Effector CD8-positive, alpha-beta T cell (primary cell): Measurements from ENCODE around the gene CDYL2.
"Not testable (repeated sequence)": the region's sequence is repeated elsewhere in the genome, so short reads cannot be mapped to it uniquely, and the experiment has no call there.

ENCODE experiments used
- DNase-seq: peaks from one replicate; lab custom pipeline; 2025; lab: John Stamatoyannopoulos, UW

Gene CDYL2

DNA sequence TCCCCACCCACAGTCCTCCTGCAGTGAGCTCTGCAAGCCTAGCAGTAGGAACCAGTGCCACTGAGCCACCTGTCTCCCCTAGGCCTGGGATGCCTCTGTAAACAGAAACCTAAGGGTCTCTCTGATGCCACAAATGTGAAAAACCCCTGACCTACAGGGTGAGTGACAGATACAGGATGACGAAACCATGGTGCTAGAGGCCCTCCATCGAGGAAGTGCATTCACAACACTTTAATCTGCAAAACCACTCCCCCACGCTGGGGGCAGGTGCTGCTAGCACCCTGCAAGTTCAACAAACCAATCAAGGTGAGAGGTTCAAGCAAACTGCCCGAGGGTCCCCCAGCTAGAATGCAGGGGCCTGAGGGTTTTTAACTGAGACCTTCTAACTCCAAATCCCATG, 59.5 kb downstream of the CDYL2 start:
- DNase-seq = no peak

- no peak for DNase-seq
Observed at GRCh38 chr16:80743772-80744171, 60.6 kb downstream of the CDYL2 start.

DNA sequence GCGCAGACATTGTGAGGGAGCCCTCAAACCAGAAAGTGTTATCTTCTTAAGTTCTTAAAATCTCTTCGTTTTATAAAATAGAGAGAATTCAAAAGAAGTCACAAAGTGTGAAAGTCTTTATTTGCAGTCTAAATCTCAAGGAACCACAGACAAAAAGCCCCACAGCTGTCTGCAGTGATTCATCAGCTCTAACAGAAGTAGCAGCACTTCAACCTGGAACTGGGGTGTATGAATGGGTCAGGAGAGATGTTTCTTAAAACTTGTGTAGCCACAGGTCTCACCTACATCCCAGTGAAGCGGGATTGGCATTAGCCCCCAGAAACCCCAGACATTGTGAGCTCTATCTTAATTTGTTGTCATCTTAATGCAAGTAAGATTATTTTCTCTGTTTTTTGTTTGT, 61.1 kb downstream of the CDYL2 start:
- DNase-seq = no peak

GRCh38 chr16:80742331-80742730, 62.1 kb downstream of the CDYL2 start:
- DNase-seq = no peak

DNA sequence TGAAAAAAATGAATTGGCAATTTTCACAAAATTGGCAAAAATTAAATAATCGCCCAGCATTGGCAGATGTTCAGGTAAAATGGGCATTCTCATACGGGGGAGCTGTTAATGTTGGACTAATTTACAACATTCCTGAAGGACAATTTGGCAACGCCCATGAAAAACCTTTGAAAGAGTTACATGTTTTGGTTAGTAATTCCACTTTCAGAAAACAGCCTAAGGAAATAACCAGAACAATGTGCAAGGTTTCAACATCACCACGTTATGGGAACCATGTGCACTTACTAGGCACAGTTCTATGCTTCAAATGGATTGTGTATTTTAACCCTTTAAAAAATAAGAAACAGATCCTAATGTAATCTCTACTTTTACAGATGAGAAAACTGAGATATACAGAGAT, 62.7 kb downstream of the CDYL2 start:
- DNase-seq = no peak

DNA sequence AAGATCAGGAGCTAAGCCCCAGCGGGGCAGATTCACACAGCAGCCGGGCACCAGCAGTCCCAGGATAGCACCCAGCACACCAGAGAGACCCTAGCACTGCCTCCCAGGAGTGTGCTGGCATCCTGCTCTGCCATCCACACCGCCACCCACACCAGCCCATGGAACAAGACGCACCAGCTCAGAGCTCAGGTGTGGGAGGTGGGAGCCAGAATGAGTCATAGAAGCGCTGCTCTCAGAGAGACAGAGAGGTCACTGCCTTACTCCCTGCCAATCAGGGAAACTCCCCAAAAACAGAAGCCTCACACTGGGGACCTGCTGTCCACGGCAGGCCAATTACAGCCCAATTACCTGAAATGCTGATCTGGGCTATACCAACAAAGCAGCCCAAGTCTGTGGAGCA, 64.9 kb downstream of the CDYL2 start:
- DNase-seq = no peak

DNA sequence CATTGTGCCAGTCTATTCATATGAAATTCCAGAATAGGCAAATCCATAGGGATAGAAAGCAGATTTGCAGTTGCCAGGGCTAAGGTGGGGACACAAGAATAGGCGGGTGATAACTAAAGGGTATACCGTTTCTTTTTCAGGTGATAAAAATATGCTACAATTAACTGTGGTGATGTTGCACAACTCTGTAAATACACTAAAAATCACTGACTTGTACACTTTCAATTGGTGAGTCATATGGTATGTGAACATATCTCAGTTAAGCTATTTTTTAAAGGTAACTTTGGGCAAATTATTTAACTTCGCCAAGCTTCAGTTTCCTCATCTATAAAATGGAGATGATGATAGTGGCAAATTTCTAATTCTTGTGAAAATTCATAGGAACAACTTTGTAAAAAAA, 65.9 kb downstream of the CDYL2 start:
- no peak for DNase-seq

GRCh38 chr16:80735846-80736245, 68.6 kb downstream of the CDYL2 start:
- DNase-seq = no peak

DNA sequence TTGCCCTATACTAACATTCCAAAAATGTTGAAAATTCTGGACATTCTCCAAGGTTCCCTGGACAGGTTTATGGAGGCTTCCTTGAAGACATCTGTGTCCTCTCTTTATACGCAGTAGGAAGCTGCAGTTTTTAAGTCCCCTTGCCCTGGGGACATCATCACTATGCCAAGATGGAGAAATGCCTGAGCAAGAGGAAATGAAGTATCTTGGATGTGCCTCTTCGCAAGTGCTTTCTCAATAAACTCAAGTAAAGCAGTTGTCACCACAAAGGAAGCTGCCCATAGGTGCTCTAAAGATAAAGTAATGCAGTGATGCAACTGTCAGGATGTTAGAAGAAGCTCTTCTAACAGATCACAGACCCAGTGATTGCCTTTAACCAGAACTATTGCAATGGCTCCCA, 71.0 kb downstream of the CDYL2 start:
- no peak for DNase-seq

DNA sequence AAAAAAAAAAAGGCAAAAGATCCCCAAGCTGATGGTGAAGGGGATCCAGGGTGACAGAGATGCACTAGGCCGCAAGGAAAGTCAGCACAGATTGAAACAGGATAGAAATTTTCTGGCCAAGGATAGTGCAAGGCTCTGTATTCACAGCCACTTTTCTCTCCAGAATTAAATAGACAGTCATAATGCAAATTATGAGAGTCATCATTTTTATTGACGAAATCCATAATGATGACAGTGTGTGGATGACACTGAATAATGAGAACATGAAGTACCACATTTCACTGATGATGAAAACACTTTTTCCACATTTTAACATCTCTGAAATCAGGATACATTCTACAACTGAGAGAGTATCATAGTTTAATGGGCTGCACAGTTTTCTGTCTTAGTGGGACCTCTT, 72.5 kb downstream of the CDYL2 start:
- DNase-seq = no peak

DNA sequence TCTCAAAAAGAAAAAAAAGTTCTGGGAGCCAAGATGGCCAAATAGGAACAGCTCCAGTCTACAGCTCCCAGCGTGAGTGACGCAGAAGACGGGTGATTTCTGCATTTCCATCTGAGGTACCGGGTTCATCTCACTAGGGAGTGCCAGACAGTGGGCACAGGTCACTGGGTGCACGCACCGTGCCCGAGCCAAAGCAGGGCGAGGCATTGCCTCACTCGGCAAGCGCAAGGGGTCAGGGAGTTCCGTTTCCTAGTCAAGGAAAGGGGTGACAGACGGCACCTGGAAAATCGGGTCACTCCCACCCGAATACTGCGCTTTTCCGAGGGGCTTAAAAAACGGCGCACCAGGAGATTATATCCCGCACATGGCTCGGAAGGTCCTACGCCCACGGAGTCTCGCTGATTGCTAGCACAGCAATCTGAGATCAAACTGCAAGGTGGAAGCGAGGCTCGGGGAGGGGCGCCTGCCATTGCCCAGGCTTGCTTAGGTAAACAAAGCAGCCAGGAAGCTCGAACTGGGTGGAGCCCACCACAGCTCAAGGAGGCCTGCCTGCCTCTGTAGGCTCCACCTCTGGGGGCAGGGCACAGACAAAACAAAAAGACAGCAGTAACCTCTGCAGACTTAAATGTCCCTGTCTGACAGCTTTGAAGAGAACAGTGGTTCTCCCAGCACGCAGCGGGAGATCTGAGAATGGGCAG, 77.2 kb downstream of the CDYL2 start:
- not testable (repeated sequence) for DNase-seq

DNA sequence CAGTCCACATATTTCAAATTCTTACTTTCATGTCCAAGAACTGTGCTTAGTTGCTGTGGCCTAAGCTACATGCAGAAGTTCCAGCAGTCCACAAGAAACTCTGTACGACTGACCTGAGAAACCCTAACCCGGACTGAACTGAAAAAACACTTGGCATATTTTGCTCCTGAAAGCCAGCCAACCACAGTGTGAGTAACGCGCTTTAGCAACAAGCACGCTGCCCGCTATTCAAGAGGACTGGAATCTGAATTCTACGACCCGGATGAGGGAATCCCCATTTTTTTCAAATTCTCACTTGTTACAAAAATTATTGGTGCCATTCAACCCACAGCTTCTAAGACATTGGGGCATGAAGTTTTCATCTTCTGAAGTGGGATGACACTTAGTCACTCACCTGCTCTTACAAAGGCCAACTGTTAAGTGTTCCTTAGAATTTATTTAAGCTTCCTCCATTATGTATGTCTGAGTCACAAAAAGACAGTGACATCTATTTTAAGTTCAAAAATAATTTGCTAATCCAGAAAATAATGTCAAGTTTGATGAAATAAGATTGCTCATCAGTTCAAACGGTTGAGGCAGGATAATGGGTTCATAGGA, 78.7 kb downstream of the CDYL2 start:
- no peak for DNase-seq

- no peak for DNase-seq
Observed at GRCh38 chr16:80723981-80724380, 80.4 kb downstream of the CDYL2 start.

DNA sequence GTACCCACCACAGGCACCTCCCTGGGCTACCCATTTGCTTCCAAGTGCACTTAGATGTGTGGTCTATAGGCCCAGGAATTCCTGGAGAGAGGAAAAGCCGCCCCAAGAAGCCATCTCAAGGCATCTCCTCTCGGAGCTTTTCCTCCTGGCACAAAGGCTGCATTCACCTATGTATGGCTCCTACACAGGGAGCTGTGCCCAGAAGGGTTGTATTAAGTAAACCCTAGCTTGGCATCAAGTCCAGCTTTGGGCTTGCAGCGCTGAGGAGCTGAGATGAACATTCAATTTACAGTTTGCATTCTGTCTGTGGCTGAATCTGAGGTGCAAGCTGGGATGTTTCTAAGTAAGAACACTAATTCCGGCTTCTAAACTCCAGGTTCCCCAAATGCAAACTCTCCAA, 81.3 kb downstream of the CDYL2 start:
- DNase-seq = no peak

GRCh38 chr16:80720804-80721371, 83.5 kb downstream of the CDYL2 start:
- DNase-seq = no peak

GRCh38 chr16:80719573-80719972, 84.8 kb downstream of the CDYL2 start:
- DNase-seq = no peak

GRCh38 chr16:80718480-80719220, 85.7 kb downstream of the CDYL2 start:
- DNase-seq = no peak

DNA sequence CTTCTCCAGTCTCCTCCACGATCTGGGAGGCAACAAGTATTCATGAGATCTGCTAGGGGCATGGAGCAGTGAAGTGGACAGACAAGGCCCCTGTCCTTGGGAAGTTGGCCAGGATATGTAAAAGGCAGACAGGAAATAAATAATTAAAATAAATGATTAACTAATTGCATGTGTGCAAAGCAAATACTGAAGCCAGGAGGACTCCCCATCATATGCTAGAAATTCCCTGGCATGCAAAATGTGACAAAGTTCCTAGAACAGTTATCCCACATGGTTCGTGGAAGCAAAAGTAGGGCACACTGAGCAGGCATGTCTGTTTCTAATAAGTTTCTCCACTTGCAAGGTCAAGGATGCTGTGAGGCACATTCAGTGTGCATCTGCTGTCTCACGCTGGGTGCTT, 86.8 kb downstream of the CDYL2 start:
- no peak for DNase-seq

- no peak for DNase-seq
Observed at GRCh38 chr16:80716564-80717139, 87.7 kb downstream of the CDYL2 start.

- DNase-seq = no peak
Observed at GRCh38 chr16:80711406-80711805, 93.0 kb downstream of the CDYL2 start.

DNA sequence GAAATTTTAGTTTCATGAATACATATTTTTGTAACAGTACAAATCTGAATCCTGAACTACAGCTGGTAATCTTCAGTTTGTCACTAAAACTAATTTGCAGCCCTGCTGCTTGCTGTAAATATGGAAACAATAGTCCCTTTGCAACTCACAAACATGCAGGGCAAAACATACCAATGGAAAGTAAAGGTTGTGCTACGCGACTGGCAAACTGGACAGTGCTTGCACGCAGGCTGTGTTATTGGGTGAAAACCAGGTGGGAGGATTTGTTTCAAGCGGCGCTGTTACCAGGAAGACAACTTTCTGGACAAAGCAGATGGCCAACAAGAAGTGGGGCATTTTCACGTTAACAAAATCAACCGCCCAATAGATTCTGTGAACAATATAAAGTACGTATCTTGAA, 93.5 kb downstream of the CDYL2 start:
- no peak for DNase-seq

GRCh38 chr16:80708823-80709222, 95.6 kb downstream of the CDYL2 start:
- DNase-seq = no peak

GRCh38 chr16:80707686-80708085, 96.7 kb downstream of the CDYL2 start:
- DNase-seq = no peak
